H1 (cell line): ENCODE data around the gene CADPS. TPM values are rescaled to one million over a fixed set of nuclear protein-coding genes. Genes with fewer than 3 reads are reported as not detected.

ENCODE experiments used
- ATF3 ChIP-seq: IDR thresholded peaks from 2 replicates; pipeline ENCODE4 v1.6.1; 2011; ENCODE audit warnings: low read depth, mild to moderate bottlenecking, low read length; ENCODE audit not compliant: insufficient read depth
- NRF1 ChIP-seq: IDR thresholded peaks from 2 replicates; pipeline ENCODE4 v1.6.1; 2011; ENCODE audit warnings: mild to moderate bottlenecking, low read depth, low read length, improper control_type of control experiment
- polyA plus RNA-seq, 7 experiments: library from polyadenylated mRNA; depleted of rRNA in 3 of 7; stranded (reverse) in 5 of 7; unstranded in 2 of 7; fragments of >200 nt in 5 of 7; fragments of 200-250 nt in 2 of 7; gene quantifications; 1 replicate in 5 of 7; 2 replicates in 1 of 7; 4 replicates in 1 of 7; pipeline versions ENCODE4 v1.2.1 to v1.2.3, GENCODE V29; 2011 to 2013; ENCODE audit warnings: missing spikeins in 2 of 7, mixed read lengths in 2 of 7
- total RNA-seq: library from RNA; stranded (reverse); fragmentation: NEBNext Ultra II Directional; extraction: Animal tissue kit (Norgen Biotek cat#: 25700); gene quantifications from 2 replicates; pipeline ENCODE4 v1.2.1, GENCODE V29; 2021

CADPS gene
- total and polyA plus RNA-seq, 2 of the 8 experiments (the other 6 are each of a cell fraction or from before 2014, with no cell fraction given): 7.1 to 10.2 TPM

GRCh38 chr3:62586356-62586755 is 288.9 kb downstream of the CADPS start (continued):
- TF ChIP-seq ATF3 (no peak), NRF1 (no peak)
- TF ChIP-seq, all 59 proteins: peak for 0
